ENCODE data around the gene BLVRB. TPM values are rescaled to one million over a fixed set of nuclear protein-coding genes. Genes with fewer than 3 reads are reported as not detected.

Gene BLVRB
- total and polyA plus RNA-seq, 9 of the 15 experiments (the other 6 are each of a cell fraction or from before 2014, with no cell fraction given): 81.1 to 749 (median 331) TPM

- TF ChIP-seq NEUROD1 (IDR thresholded peaks at IDR 0.05; ENCODE audit: borderline replicate concordance, low read depth, low read length, partially characterized antibody): peak; percentile 72
- no peak for TF ChIP-seq PHF21A (IDR thresholded peaks at IDR 0.05; ENCODE audit: borderline replicate concordance, low read depth)
- 0 out of 4 replicates have a peak, but pooled peaks of 1 of the 2 experiments have one; percentile 8 for TF ChIP-seq UBTF (IDR thresholded peaks at IDR 0.05; ENCODE audit: borderline replicate concordance in 1 of 2, low read depth in 2 of 2, low read length in 2 of 2)
- TF ChIP-seq NR1H2 (CRISPR knock-in tag; IDR thresholded peaks at IDR 0.05): no peak
- no peak for TF ChIP-seq ZNF699 (CRISPR knock-in tag; IDR thresholded peaks at IDR 0.05; ENCODE audit: insufficient replicate concordance)
- no peak for TF ChIP-seq STAT5B (CRISPR knock-in tag; IDR thresholded peaks at IDR 0.05)
- peak in 1 of 2 experiments; percentile 76; a peak in 2 of 4 replicates for TF ChIP-seq MLLT1 (IDR thresholded peaks at IDR 0.05)
- TF ChIP-seq PTTG1 (tag; IDR thresholded peaks at IDR 0.05; ENCODE audit: low read depth): no peak
- TF ChIP-seq HDAC6 (IDR thresholded peaks at IDR 0.05; ENCODE audit: low read depth, low read length): no peak
- TF ChIP-seq CBX2 (IDR thresholded peaks at IDR 0.05; ENCODE audit: insufficient read depth, low read length, poor library complexity, severe bottlenecking): no peak
- TF ChIP-seq HCFC1 (IDR thresholded peaks at IDR 0.05; ENCODE audit: low read depth, low read length): peak; percentile 96
- TF ChIP-seq JUNB (CRISPR knock-in tag; conservative IDR thresholded peaks at IDR 0.05): no peak
- no peak for TF ChIP-seq TFE3 (CRISPR knock-in tag; IDR thresholded peaks at IDR 0.05)
- no peak for TF ChIP-seq HES1 (IDR thresholded peaks at IDR 0.05; ENCODE audit: low read depth)
- no peak for TF ChIP-seq RBM15 (IDR thresholded peaks at IDR 0.05; ENCODE audit: insufficient read depth, low read length)
- TF ChIP-seq CCNT2 (IDR thresholded peaks at IDR 0.05; ENCODE audit: borderline replicate concordance, extremely low read depth, insufficient read length, low read depth, low read length): peak; percentile 97
- TF ChIP-seq, protein P1, sequence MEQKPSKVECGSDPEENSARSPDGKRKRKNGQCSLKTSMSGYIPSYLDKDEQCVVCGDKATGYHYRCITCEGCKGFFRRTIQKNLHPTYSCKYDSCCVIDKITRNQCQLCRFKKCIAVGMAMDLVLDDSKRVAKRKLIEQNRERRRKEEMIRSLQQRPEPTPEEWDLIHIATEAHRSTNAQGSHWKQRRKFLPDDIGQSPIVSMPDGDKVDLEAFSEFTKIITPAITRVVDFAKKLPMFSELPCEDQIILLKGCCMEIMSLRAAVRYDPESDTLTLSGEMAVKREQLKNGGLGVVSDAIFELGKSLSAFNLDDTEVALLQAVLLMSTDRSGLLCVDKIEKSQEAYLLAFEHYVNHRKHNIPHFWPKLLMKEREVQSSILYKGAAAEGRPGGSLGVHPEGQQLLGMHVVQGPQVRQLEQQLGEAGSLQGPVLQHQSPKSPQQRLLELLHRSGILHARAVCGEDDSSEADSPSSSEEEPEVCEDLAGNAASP (IDR thresholded peaks at IDR 0.05): no peak
Measured at GRCh38 chr19:40443131-40443999, 22.2 kb downstream of the BLVRB start (continued).

Data from K562 (cell line).